Caco-2 (cell line): Measurements from ENCODE around the gene KNSTRN. TPM values are rescaled to one million over a fixed set of nuclear protein-coding genes. Genes with fewer than 3 reads are reported as not detected.

Experiments
- BruUV-seq: library from RNA; stranded (reverse); fragments of 400-500 nt; replicated peaks from 2 replicates; lab custom pipeline; 2021; lab: Mats Ljungman, UMichigan
- CTCF ChIA-PET: fragments of 300-600 bp; sonication (Branson Sonifier 250); formaldehyde crosslinking; loops from one replicate; lab custom pipeline; 2022; ENCODE audit warnings: antibody characterized with exemption; lab: Charles Lee
- POLR2A ChIA-PET: fragments of 300-600 bp; sonication (Branson Sonifier 250); formaldehyde crosslinking; loops from one replicate; lab custom pipeline; 2022; ENCODE audit warnings: antibody characterized with exemption; lab: Charles Lee
- DNase-seq, 2 experiments: peaks; one replicate each; pipeline versions ENCODE4 v3.0.0 to v3.0.0-alpha.2; 2020 to 2022
- H3K27me3 ChIP-seq: replicated peaks from 2 replicates; pipeline ENCODE4 v1.6.0; 2011; ENCODE audit warnings: low read length; ENCODE audit not compliant: control insufficient read depth, insufficient read depth
- H3K36me3 ChIP-seq: 2 replicates; pipeline ENCODE4 v1.5.1; 2011; ENCODE audit warnings: low read length; ENCODE audit not compliant: control insufficient read depth, insufficient read depth
- H3K4me1 ChIP-seq: fragments of 250-450 bp; sonication (Bioruptor Pico); 2 replicates; pipeline ENCODE4 v1.5.1; 2020; ENCODE audit warnings: mild to moderate bottlenecking
- H3K4me3 ChIP-seq: 2 replicates; pipeline ENCODE4 v1.5.1; 2011; ENCODE audit warnings: low read depth, mild to moderate bottlenecking, control low read depth, low read length
- H3K9me3 ChIP-seq: fragments of 250-450 bp; sonication (Bioruptor Pico); 2 replicates; pipeline ENCODE4 v1.5.1; 2020; ENCODE audit warnings: mild to moderate bottlenecking, moderate library complexity
- H3K27ac Mint-ChIP-seq: one replicate; pipeline ENCODE4 v1.8.0; 2022; ENCODE audit warnings: mixed read lengths; ENCODE audit not compliant: unreplicated experiment
- H3K27me3 Mint-ChIP-seq: one replicate; pipeline ENCODE4 v1.8.0; 2022; ENCODE audit warnings: mixed read lengths; ENCODE audit not compliant: insufficient read depth, unreplicated experiment
- H3K36me3 Mint-ChIP-seq: one replicate; pipeline ENCODE4 v1.8.0; 2022; ENCODE audit warnings: mild to moderate bottlenecking, mixed read lengths; ENCODE audit not compliant: insufficient read depth, unreplicated experiment
- H3K4me1 Mint-ChIP-seq: one replicate; pipeline ENCODE4 v1.8.0; 2022; ENCODE audit warnings: low read depth, mixed read lengths; ENCODE audit not compliant: unreplicated experiment
- H3K4me3 Mint-ChIP-seq: one replicate; pipeline ENCODE4 v1.8.0; 2022; ENCODE audit warnings: mild to moderate bottlenecking, moderate library complexity, mixed read lengths; ENCODE audit not compliant: unreplicated experiment
- H3K9me3 Mint-ChIP-seq: one replicate; pipeline ENCODE4 v1.8.0; 2022; ENCODE audit warnings: mixed read lengths; ENCODE audit not compliant: unreplicated experiment
- CTCF ChIP-seq, 2 experiments: fragments of 200-600 bp in 1 of 2; IDR thresholded peaks; 1 replicate in 1 of 2; 2 replicates in 1 of 2; pipeline versions ENCODE4 v1.5.1 to v1.8.0; 2011 to 2022; ENCODE audit warnings: antibody characterized with exemption in 1 of 2, control low read depth in 1 of 2, inconsistent platforms in 1 of 2, low read depth in 1 of 2, low read length in 1 of 2, mild to moderate bottlenecking in 1 of 2, moderate library complexity in 1 of 2; ENCODE audit not compliant: insufficient read depth in 1 of 2, severe bottlenecking in 1 of 2, unreplicated experiment in 1 of 2
- intact Hi-C: fragments of 100-400 bp; cut with micrococcal nuclease; formaldehyde crosslinking; loops from one replicate; pipeline ENCODE4 v1.10.0; 2022; ENCODE audit not compliant: unreplicated experiment
- total RNA-seq: library from RNA; stranded (reverse); gene quantifications from 2 replicates; pipeline ENCODE4 v1.2.3, GENCODE V29; 2022

KNSTRN gene
- total RNA-seq, 1 experiment from 2014 or later: 74.7 TPM

- Mint-ChIP-seq H3K27ac (no peak within 1 kb of the TSS), H3K4me1 (peaks cover 15% of the 10 kb centered on the region), H3K4me3 (no peak within 1 kb of the TSS), H3K27me3 (no peaks in the 10 kb centered on the region), H3K36me3 (no peaks in the 10 kb centered on the region), H3K9me3 (no peaks in the 10 kb centered on the region)
- intact Hi-C loops: loop anchor here (10.0 kb wide), 2 partner anchors 64 to 164 kb away; partner anchors contain the start of gene IVD
- Histone ChIP-seq H3K36me3 (no peaks in the 10 kb centered on the region), H3K27me3 (no peaks in the 10 kb centered on the region), H3K9me3 (no peaks in the 10 kb centered on the region), H3K4me1 (peaks cover 20% of the 10 kb centered on the region), H3K4me3 (no peak within 1 kb of the TSS)
- no peak for DNase-seq
- no peak for TF ChIP-seq CTCF (IDR thresholded peaks at IDR 0.05; ENCODE audit: insufficient read depth in 1 of 2, low read depth in 1 of 2, low read length in 1 of 2, severe bottlenecking in 1 of 2, unreplicated experiment in 1 of 2)
- no TSS peak for BruUV-seq
- ChIA-PET CTCF (interaction anchor here (1.2 to 6.1 kb wide), 4 partner anchors 12 to 99 kb away, joined by 3 to 60 read pairs (median 8); partner anchors contain the start of gene INAFM2), POLR2A (no interaction called here)
Observed at GRCh38 chr15:40340740-40341400, 41.7 kb upstream of the KNSTRN start, which contains the start of gene CCDC9B. TSS of gene CCDC9B (minus strand) at chr15:40340939. CDS start at chr15:40340819, 120 bp downstream.

GRCh38 chr15:40342416-40343320 is 39.9 kb upstream of the KNSTRN start:
- no peak overlapping the region for H3K4me3 ChIP-seq
- no peak overlapping the region for H3K4me3 Mint-ChIP-seq
- BruUV-seq: no TSS peak
- no peak for DNase-seq
- H3K27me3 ChIP-seq: no peaks in the 10 kb centered on the region
- H3K9me3 ChIP-seq: no peaks in the 10 kb centered on the region
- H3K36me3 ChIP-seq: no peaks in the 10 kb centered on the region
- no peaks in the 10 kb centered on the region for H3K9me3 Mint-ChIP-seq
- no peaks in the 10 kb centered on the region for H3K36me3 Mint-ChIP-seq
- peaks cover 34% of the 10 kb centered on the region for H3K4me1 ChIP-seq
- TF ChIP-seq CTCF (IDR thresholded peaks at IDR 0.05; ENCODE audit: insufficient read depth in 1 of 2, low read depth in 1 of 2, low read length in 1 of 2, severe bottlenecking in 1 of 2, unreplicated experiment in 1 of 2): no peak
- CTCF ChIA-PET: interaction anchor here (0.5 to 1.2 kb wide), 5 partner anchors 20 to 189 kb away, joined by 3 to 4 read pairs (median 3); partner anchors contain the start of gene KNSTRN
- no peaks in the 10 kb centered on the region for H3K27me3 Mint-ChIP-seq
- intact Hi-C loops: loop anchor here (10.0 kb wide), 2 partner anchors 62 to 162 kb away; partner anchors contain the start of gene IVD
- no peak overlapping the region for H3K27ac Mint-ChIP-seq
- POLR2A ChIA-PET: no interaction called here
- H3K4me1 Mint-ChIP-seq: peaks cover 29% of the 10 kb centered on the region

- Mint-ChIP-seq H3K27me3 (no peaks in the 10 kb centered on the region), H3K4me1 (peaks cover 25% of the 10 kb centered on the region), H3K4me3 (no peak overlapping the region), H3K27ac (no peak overlapping the region), H3K36me3 (no peaks in the 10 kb centered on the region), H3K9me3 (no peaks in the 10 kb centered on the region)
- H3K27me3 ChIP-seq: no peaks in the 10 kb centered on the region
- POLR2A ChIA-PET: no interaction called here
- intact Hi-C loops: loop anchor here (10.0 kb wide), 2 partner anchors 61 to 161 kb away; partner anchors contain the start of gene IVD
- DNase-seq: no peak
- H3K4me3 ChIP-seq: no peak overlapping the region
- no peaks in the 10 kb centered on the region for H3K36me3 ChIP-seq
- peaks cover 39% of the 10 kb centered on the region for H3K4me1 ChIP-seq
- no peak for TF ChIP-seq CTCF (IDR thresholded peaks at IDR 0.05; ENCODE audit: insufficient read depth in 1 of 2, low read depth in 1 of 2, low read length in 1 of 2, severe bottlenecking in 1 of 2, unreplicated experiment in 1 of 2)
- BruUV-seq: no TSS peak
- CTCF ChIA-PET: interaction anchor here (0.5 to 1.8 kb wide), 8 partner anchors 14 to 190 kb away, joined by 3 to 31 read pairs (median 4); partner anchors contain the start of genes DISP2 and KNSTRN
- H3K9me3 ChIP-seq: no peaks in the 10 kb centered on the region
Observed at GRCh38 chr15:40343512-40343911, 39.0 kb upstream of the KNSTRN start.
